Dedifferentiated amniotic fluid mesenchymal stem cell (primary cell): ENCODE data around the gene R3HDM4.

Source experiments
- DNase-seq: peaks from one replicate; pipeline ENCODE4 v3.0.0-alpha.2; 2016; ENCODE audit errors: extremely low spot score

The R3HDM4 gene

DNA sequence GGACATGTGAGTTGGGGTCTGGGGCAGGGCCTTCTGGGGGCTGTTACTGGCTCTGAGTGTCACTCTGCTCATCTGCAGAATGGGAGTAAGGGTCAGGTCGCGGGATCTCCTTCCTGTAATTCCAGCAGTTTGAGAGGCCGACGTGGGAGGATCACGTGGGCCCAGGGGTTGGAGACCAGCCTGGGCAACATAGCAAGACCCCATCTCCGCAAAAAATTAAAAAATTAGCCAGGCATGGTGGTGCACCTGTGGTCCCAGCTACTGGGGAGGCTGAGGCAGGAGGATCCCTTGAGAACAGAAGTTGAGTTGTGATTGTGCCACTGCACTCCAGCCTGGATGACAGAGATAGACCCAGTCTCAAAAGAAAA lies 16.9 kb upstream of the R3HDM4 start:
- no peak for DNase-seq

GRCh38 chr19:929203-929890 lies 16.3 kb upstream of the R3HDM4 start:
- no peak for DNase-seq

GRCh38 chr19:928471-929202 lies 15.6 kb upstream of the R3HDM4 start:
- DNase-seq = no peak

GRCh38 chr19:927780-928401 lies 14.9 kb upstream of the R3HDM4 start:
- no peak for DNase-seq

DNA sequence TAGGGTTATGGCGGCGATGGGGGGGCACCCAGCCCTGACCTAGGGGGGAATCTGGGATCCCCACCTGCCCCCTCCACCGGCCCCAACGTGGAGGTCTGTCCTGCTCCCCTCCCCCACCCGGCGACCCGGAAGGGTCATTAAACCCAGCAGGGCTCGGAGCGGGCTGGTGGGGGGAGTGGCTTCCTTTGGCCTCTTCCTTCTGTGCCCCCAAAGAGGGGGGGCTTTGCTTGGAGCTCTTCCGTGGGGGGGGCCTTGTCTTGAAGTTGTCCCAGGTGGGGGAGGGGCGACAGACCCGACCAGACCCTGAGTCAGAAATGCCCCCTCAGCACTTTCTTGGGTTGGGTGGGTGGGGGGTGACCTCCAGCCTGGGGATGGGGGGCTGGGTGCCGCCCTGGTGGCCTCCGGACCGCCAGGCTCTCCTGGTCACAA lies 14.3 kb upstream of the R3HDM4 start:
- DNase-seq = no peak

GRCh38 chr19:926589-927350 lies 13.8 kb upstream of the R3HDM4 start:
- no peak for DNase-seq

DNA sequence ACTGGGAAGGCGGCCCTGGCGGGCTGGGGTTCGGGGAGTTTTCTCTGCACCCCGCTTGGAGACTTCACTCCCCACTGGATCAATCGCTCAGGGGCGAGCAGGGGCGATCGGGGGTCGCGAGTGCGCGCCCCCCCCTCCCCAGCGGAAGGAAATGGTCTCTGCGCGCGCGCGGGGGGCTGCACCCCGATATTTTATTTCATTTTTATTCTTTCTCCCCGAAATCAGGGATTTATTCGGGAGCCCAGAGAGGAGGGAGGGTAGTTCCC lies 13.2 kb upstream of the R3HDM4 start:
- no peak for DNase-seq

GRCh38 chr19:925526-926322 lies 12.7 kb upstream of the R3HDM4 start, which contains the start of gene ARID3A:
TSS of gene ARID3A (plus strand) at chr19:926035. CDS start at chr19:929529, 3,494 bp downstream.
- peak; percentile 58 for DNase-seq

DNA sequence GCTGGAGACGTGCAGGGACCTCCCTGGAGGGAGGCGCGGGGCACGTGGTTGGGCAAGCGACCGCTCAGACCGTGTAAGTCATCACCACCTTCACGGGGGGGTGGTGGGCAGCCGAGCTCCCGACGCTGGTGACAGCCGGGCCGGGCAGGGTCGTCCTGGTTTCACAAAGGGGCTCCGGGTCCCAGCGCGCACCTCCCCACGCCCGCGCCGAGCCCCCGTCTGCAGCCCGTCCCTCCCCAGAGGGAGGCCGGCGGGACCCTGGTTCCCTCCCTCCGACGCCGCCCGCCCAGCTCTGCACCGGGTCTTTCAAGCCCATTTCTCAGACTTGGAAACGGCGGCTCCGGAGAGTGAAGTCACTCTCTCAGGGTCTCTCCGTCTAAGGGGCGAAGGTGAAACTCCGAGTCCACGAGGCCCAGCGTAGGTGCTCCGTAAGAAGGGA lies 12.1 kb upstream of the R3HDM4 start:
- DNase-seq = no peak

DNA sequence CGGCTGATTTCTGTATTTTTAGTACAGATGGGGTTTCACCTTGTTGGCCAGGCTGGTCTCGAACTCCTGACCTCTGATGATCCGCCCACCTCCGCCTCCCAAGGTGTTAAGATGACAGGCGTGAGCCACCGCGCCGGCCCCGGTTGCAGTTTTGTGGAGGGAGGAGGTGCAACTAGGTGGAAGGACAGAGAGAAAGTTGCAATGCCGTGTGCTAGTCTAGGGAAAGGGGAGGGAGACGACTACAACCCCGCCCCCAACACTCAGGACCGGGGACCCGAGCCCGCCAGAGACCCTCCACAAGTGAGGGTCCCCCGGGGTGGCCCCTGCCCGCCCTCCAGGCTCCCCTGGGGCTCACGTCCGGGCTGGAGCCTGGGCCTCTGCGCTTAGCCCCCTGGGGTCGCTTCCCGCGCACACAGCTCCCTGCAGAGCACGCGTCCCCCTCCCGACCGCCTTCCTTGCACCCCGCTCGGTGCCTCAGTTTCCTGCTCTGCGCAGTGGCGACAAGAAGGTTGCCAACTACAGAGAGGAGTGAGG lies 11.6 kb upstream of the R3HDM4 start:
- no peak for DNase-seq

DNA sequence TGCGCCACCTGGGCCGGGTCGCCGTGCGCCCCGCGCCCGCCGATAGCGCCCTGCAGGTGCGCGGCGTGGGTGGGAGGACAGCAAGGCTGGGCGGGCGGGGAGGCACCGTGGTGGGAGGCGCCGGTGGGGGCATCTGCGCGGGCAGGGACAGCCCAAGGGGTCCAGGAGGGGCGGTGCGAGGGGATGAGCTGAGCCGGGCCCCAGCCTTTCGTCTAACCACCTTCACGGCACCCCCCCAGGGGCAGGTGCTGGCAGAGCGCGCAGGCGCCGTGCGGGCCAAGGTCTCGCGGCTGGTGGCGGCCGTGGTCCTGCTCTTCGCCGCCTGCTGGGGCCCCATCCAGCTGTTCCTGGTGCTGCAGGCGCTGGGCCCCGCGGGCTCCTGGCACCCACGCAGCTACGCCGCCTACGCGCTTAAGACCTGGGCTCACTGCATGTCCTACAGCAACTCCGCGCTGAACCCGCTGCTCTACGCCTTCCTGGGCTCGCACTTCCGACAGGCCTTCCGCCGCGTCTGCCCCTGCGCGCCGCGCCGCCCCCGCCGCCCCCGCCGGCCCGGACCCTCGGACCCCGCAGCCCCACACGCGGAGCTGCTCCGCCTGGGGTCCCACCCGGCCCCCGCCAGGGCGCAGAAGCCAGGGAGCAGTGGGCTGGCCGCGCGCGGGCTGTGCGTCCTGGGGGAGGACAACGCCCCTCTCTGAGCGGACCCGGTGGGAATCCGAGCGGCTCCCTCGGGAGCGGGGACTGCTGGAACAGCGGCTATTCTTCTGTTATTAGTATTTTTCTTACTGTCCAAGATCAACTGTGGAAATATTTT lies 7.2 kb upstream of the R3HDM4 start:
- DNase-seq = no peak

DNA sequence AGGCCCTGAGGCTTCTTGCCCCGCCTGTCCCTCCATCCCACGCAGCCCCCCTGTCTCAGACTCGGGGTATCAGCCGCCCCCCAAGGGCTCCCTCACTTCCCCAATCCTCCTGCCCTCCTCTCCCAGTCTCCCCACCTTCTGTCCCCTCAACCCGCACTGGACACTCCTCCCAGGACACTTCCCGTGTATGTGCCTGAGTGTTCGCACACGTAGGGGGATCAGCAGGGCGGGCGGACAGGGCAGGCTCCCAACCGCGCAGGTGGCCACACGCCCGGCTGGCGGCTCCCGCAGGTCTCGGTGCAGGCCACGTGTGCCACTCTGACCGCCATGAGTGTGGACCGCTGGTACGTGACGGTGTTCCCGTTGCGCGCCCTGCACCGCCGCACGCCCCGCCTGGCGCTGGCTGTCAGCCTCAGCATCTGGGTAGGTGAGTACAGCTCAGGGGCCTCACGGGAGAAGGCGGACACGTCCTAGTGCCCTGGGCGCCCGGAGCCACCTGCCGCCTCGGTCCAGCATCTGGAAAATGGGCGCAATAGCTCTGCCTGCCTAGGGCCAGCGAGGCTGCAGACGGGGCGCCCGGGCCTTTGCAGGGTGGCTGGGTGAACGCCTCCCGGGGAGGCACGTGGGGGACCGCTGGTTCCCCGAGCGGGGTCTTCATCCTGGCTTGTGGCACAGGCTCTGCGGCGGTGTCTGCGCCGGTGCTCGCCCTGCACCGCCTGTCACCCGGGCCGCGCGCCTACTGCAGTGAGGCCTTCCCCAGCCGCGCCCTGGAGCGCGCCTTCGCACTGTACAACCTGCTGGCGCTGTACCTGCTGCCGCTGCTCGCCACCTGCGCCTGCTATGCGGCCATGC lies 6.4 kb upstream of the R3HDM4 start:
- no peak for DNase-seq

DNA sequence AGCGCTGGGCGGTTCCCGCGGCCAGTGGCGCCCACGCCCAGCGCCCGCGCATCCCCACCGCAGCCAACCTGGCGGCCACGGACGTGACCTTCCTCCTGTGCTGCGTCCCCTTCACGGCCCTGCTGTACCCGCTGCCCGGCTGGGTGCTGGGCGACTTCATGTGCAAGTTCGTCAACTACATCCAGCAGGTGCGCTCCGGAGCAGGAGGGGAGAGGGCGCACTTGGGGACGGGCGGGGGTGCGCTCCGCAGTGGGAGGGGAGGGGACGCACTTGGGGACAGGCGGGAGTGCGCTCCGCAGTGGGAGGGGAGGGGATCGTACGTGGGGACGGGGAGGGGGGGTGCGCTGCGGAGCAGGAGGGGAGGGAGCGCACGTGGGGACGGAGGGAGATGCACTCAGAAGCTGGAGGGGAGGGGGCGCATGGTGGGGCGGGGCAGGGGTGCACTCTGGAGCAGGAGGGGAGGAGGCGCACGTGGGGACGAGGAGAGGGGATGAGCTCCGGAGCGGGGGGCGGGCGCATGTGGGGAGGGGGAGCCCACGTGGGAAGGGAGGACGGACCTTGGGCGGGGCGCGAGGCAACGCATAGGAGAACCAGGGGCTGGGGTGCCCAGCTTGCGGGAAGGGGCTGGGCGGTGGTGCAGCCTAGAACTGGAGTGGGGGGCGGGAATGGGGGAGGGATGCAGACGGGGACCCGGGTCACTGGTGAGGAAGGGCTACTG lies 5.6 kb upstream of the R3HDM4 start:
- DNase-seq = no peak

DNA sequence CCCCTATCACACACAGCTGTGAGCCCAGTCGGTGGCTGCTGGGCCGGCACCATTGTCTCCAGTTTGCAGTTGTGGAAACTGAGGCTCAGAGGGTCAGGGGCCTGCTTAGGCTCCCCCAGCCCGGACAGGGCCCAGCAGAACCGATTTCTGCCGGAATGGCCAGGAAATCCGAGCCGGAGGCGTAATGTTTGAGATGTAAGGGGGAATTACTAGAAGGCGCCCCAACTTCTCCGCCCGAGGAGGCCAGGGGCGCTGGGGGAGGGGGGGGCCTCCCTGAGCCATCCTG lies 5.1 kb upstream of the R3HDM4 start:
- DNase-seq = no peak

GRCh38 chr19:917323-918151 lies 4.5 kb upstream of the R3HDM4 start, which contains the start of gene KISS1R:
TSS of gene KISS1R (plus strand) at chr19:917333. CDS start at chr19:917503, 170 bp downstream.
- no peak for DNase-seq

- DNase-seq = no peak
Measured at GRCh38 chr19:916645-917322, 3.8 kb upstream of the R3HDM4 start.
